ENCODE measurements around the gene MAP6. TPM values are rescaled to one million over a fixed set of nuclear protein-coding genes. Genes with fewer than 3 reads are reported as not detected.

Gene MAP6
- total RNA-seq, 4 donors from 2014 or later = 10.4 to 16.3 (median 11.7) TPM

- H3K36me3 ChIP-seq = peaks cover under 1 to 28% (median 5%) of the 10 kb centered on the region in 3 donors
- H3K27ac ChIP-seq = peak overlapping the region; percentile 95 to 99 (median 96)
- DNase-seq (ENCODE audit: low spot score in 2 of 2) = no peak
- H3K27me3 ChIP-seq = no peaks in the 10 kb centered on the region
- peak overlapping the region; percentile 65 to 79 (median 73) for H3K4me3 ChIP-seq
- TF ChIP-seq, protein P1, sequence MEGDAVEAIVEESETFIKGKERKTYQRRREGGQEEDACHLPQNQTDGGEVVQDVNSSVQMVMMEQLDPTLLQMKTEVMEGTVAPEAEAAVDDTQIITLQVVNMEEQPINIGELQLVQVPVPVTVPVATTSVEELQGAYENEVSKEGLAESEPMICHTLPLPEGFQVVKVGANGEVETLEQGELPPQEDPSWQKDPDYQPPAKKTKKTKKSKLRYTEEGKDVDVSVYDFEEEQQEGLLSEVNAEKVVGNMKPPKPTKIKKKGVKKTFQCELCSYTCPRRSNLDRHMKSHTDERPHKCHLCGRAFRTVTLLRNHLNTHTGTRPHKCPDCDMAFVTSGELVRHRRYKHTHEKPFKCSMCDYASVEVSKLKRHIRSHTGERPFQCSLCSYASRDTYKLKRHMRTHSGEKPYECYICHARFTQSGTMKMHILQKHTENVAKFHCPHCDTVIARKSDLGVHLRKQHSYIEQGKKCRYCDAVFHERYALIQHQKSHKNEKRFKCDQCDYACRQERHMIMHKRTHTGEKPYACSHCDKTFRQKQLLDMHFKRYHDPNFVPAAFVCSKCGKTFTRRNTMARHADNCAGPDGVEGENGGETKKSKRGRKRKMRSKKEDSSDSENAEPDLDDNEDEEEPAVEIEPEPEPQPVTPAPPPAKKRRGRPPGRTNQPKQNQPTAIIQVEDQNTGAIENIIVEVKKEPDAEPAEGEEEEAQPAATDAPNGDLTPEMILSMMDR (IDR thresholded peaks at IDR 0.05) = no peak
- TF ChIP-seq EP300 (IDR thresholded peaks at IDR 0.05) (no peak), POLR2A (IDR thresholded peaks at IDR 0.05) (no peak)
- peaks cover 0 to 91% (median 54%) of the 10 kb centered on the region in 4 donors for H3K4me1 ChIP-seq
- no peaks in the 10 kb centered on the region for H3K9me3 ChIP-seq
- WGBS, 2 donors = 7 to 21% methylated on average over 5 of the region's 5 CpGs
Measured at GRCh38 chr11:75563501-75563977, 105.3 kb downstream of the MAP6 start.

DNA sequence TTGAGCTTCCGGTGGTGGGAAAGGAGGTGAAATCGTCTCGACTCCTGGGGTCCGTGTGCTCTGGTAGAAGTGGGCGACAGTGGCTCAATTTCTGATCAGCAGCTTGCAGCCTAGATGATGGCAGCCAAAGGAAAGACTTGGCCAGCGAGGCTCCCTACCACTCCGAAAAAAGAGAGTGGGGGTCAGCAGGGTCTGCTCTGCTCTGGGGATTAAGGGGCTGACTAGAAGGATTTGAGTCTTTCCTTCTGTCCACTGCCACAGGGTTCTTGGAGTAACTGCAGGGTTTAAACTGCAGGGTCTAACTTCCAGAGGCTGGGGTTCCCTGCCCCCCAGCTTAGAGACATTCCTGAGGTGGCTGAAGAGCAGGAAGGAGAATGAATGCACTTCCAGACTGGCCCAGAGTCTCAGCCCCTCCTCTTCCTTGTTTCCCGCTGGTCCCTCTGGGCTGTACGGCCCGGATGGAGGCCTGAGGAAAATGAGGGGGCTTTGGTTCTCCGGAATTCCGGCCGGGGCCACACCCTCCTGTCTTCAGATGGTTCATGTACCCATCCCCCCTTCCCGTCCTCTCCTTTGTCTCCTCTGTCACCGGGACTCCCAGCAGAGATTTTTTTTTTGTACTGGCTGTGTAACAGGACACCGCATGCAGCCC lies 105.9 kb downstream of the MAP6 start:
- Histone ChIP-seq H3K27me3 (no peaks in the 10 kb centered on the region), H3K4me3 (peak overlapping the region; percentile 65 to 79 (median 73)), H3K36me3 (peaks cover 0 to 22% (median 2%) of the 10 kb centered on the region in 3 donors), H3K4me1 (peaks cover 0 to 91% (median 58%) of the 10 kb centered on the region in 4 donors), H3K9me3 (no peaks in the 10 kb centered on the region), H3K27ac (peak overlapping the region; percentile 95 to 99 (median 96))
- DNase-seq (ENCODE audit: low spot score in 2 of 2) = no peak
- WGBS, 2 donors = 1 to 5% methylated on average over 16 of the region's 16 CpGs
- TF ChIP-seq EP300 (IDR thresholded peaks at IDR 0.05) (no peak), POLR2A (IDR thresholded peaks at IDR 0.05) (no peak)
- TF ChIP-seq, protein P1 (IDR thresholded peaks at IDR 0.05) = no peak

GRCh38 chr11:75562048-75562835 lies 106.6 kb downstream of the MAP6 start, which contains the start of gene SERPINH1:
TSS of gene SERPINH1 (plus strand) at chr11:75562253. CDS start at chr11:75566350, 4,097 bp downstream.
- TF ChIP-seq, protein P1 (IDR thresholded peaks at IDR 0.05) = peak in 1 of 5 experiments; percentile 17
- TF ChIP-seq EP300 (IDR thresholded peaks at IDR 0.05) (peak; percentile 37 to 92), POLR2A (IDR thresholded peaks at IDR 0.05) (peak; percentile 56 to 80)
- H3K4me1 ChIP-seq = peaks cover 0 to 91% (median 65%) of the 10 kb centered on the region in 4 donors
- WGBS, 2 donors = 0% methylated on average over 32 to 41 of the region's 51 CpGs

DNA sequence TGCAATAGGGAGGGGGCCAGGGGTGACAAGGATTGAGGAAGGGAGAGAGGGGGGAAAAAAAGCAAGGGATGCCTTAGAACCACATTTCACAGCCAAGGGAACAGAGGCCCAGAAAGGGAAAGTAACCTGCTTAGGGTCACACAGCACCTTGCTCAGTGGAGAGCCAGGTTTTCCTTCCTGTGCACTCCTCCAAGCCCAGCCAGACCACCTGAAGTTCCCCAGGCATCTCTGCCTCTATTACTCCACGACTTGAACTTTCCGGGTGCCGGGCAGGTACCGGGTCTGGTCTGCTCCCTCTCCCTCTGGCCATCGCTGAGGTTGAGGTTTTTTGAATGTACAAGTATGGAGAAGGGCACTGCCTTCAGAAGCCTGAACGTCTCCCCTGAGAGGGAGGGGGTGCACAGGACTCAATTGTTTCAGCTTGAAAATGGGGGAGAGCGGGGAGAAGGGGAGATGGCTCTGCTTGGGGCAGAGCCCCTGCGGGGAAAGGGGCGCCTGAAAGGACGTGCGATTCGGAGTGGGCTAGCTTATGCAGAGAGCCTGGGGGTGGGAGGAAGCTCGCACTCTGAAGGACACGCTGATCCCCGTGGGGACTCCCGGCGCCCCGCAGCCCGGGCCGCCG lies 107.3 kb downstream of the MAP6 start:
- WGBS, 2 donors = 13 to 17% methylated on average over 18 to 21 of the region's 21 CpGs
- peaks cover 0 to 8% (median 0%) of the 10 kb centered on the region in 3 donors for H3K36me3 ChIP-seq
- peak overlapping the region; percentile 65 to 79 (median 73) for H3K4me3 ChIP-seq
- DNase-seq (ENCODE audit: low spot score in 2 of 2) = no peak
- TF ChIP-seq POLR2A (IDR thresholded peaks at IDR 0.05) (no peak), EP300 (IDR thresholded peaks at IDR 0.05) (no peak)
- TF ChIP-seq, protein P1 (IDR thresholded peaks at IDR 0.05) = no peak
- H3K27ac ChIP-seq = peak overlapping the region; percentile 95 to 99 (median 96)
- H3K4me1 ChIP-seq = peaks cover 0 to 91% (median 67%) of the 10 kb centered on the region in 4 donors
- no peaks in the 10 kb centered on the region for H3K9me3 ChIP-seq
- H3K27me3 ChIP-seq = no peaks in the 10 kb centered on the region

More at GRCh38 chr11:75562048-75562835, 106.6 kb downstream of the MAP6 start, which contains the start of gene SERPINH1:
- H3K27ac ChIP-seq = peak within 1 kb of the TSS; percentile 95 to 99 (median 96)
- peak; percentile 74 to 79 for DNase-seq (ENCODE audit: low spot score in 2 of 2)
- H3K36me3 ChIP-seq = peaks cover 0 to 15% (median 0%) of the 10 kb centered on the region in 3 donors
- no peaks in the 10 kb centered on the region for H3K9me3 ChIP-seq
- no peaks in the 10 kb centered on the region for H3K27me3 ChIP-seq
- peak within 1 kb of the TSS; percentile 65 to 79 (median 73) for H3K4me3 ChIP-seq

Measured in tibial nerve (tissue), 4 donors.